ENCODE data around the gene RCAN1.

GRCh38 chr21:34520764-34521508 is 94.0 kb downstream of the RCAN1 start:
- TF ChIP-seq CTCF (IDR thresholded peaks at IDR 0.05) (no peak), POLR2A (IDR thresholded peaks at IDR 0.05) (no peak)
